ENCODE data around the gene XIAP.

DNA sequence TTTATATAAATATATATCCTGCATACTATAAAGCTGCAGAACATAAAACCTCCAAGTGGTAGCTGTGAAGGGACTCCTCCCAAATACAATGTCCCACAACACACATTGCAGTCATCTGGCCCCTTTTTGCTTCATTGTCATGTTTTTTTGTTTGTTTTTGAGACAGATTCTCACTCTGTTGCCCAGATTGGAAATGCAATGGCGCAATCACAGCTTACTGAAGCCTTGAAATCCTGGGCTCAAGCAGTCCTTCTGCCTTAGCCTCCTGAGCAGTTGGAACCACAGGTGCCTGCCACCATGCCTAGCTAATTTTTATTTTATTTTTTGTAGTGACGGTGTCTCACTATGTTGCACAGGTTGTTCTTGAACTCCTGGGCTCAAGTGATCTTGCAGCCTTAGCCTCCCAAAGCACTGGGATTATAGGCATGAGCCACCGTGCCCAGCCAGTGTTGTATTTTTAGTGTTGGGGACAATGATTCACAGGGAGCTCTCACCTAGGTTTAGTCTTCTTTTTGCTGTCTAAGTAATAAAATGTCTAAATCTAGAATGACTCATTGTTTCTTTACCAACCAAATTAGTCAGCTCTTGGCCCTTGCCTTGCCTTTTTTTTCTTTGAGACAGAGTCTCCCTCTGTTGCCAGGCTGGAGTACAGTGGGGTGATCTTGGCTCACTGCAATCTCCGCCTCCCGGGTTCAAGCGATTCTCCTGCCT is 24.0 kb upstream of the XIAP start:
- TF ChIP-seq, protein P1, sequence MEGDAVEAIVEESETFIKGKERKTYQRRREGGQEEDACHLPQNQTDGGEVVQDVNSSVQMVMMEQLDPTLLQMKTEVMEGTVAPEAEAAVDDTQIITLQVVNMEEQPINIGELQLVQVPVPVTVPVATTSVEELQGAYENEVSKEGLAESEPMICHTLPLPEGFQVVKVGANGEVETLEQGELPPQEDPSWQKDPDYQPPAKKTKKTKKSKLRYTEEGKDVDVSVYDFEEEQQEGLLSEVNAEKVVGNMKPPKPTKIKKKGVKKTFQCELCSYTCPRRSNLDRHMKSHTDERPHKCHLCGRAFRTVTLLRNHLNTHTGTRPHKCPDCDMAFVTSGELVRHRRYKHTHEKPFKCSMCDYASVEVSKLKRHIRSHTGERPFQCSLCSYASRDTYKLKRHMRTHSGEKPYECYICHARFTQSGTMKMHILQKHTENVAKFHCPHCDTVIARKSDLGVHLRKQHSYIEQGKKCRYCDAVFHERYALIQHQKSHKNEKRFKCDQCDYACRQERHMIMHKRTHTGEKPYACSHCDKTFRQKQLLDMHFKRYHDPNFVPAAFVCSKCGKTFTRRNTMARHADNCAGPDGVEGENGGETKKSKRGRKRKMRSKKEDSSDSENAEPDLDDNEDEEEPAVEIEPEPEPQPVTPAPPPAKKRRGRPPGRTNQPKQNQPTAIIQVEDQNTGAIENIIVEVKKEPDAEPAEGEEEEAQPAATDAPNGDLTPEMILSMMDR (IDR thresholded peaks at IDR 0.05 in 4 of 5, conservative IDR thresholded peaks at IDR 0.05 in 1 of 5): no peak
- TF ChIP-seq POLR2A (IDR thresholded peaks at IDR 0.05): no peak
